Vagina (tissue), 2 donors: Measurements from ENCODE around the gene C1QA. TPM values are rescaled to one million over a fixed set of nuclear protein-coding genes. Genes with fewer than 3 reads are reported as not detected.

Experiments used
- DNase-seq, 2 donors: peaks; one replicate each; pipeline ENCODE4 v3.0.0-alpha.2; 2017; ENCODE audit errors: extremely low spot score in 2 of 2
- H3K27ac ChIP-seq: fragments of 200-600 bp; sonication (generic); one replicate; pipeline ENCODE4 v1.5.1; 2019
- H3K27me3 ChIP-seq: fragments of 200-600 bp; sonication (generic); one replicate; pipeline ENCODE4 v1.5.1; 2019
- H3K36me3 ChIP-seq, 2 donors: fragments of 200-600 bp; sonication (generic); one replicate each; pipeline ENCODE4 v1.5.1; 2017 to 2019
- H3K4me1 ChIP-seq: fragments of 200-600 bp; sonication (generic); one replicate; pipeline ENCODE4 v1.5.1; 2019
- H3K4me3 ChIP-seq, 2 donors: fragments of 200-600 bp; sonication (generic); 1 replicate in 1 of 2; 2 replicates in 1 of 2; pipeline ENCODE4 v1.5.1; 2016 to 2019
- H3K9me3 ChIP-seq: fragments of 200-600 bp; sonication (generic); one replicate; pipeline ENCODE4 v1.5.1; 2019
- CTCF ChIP-seq, 3 experiments: fragments of 450-650 bp in 2 of 3; fragments of 200-600 bp in 1 of 3; sonication (generic) in 1 of 3; IDR thresholded peaks; one replicate each; pipeline ENCODE4 v1.5.1; 2017 to 2019; ENCODE audit warnings: antibody characterized with exemption in 3 of 3, mild to moderate bottlenecking in 2 of 3, moderate library complexity in 2 of 3
- POLR2A ChIP-seq, 2 donors: fragments of 450-650 bp; IDR thresholded peaks; one replicate each; pipeline ENCODE4 v1.6.1; 2017; ENCODE audit warnings: antibody characterized with exemption in 2 of 2, mild to moderate bottlenecking in 2 of 2, moderate library complexity in 2 of 2
- POLR2AphosphoS5 ChIP-seq, 2 donors: sonication (generic); formaldehyde crosslinking; IDR thresholded peaks; one replicate each; pipeline ENCODE4 v1.9.0; 2017; ENCODE audit warnings: antibody characterized with exemption in 2 of 2, mild to moderate bottlenecking in 2 of 2, low read depth in 1 of 2; ENCODE audit not compliant: insufficient read depth in 1 of 2
- intact Hi-C: fragments of 100-400 bp; cut with DNase I; formaldehyde crosslinking; loops from one replicate; pipeline ENCODE4 v1.15.1; 2023
- total RNA-seq: library from RNA; depleted of rRNA; stranded (reverse); fragments of >200 nt; gene quantifications from one replicate; pipeline ENCODE4 v1.2.3, GENCODE V29; 2016

The C1QA gene
- total RNA-seq, 1 donor from 2014 or later = 95.8 TPM

GRCh38 chr1:22592919-22593790, 43.3 kb upstream of the C1QA start:
- no peaks in the 10 kb centered on the region for H3K27me3 ChIP-seq
- intact Hi-C loops = no loop called here

GRCh38 chr1:22594396-22594795, 42.0 kb upstream of the C1QA start:
- TF ChIP-seq CTCF (IDR thresholded peaks at IDR 0.05) = no peak
- no peak for TF ChIP-seq POLR2A (IDR thresholded peaks at IDR 0.05)
- TF ChIP-seq POLR2AphosphoS5 (IDR thresholded peaks at IDR 0.05; ENCODE audit: insufficient read depth in 1 of 2, low read depth in 1 of 2) = no peak
- intact Hi-C loops = no loop called here
- Histone ChIP-seq H3K9me3 (no peaks in the 10 kb centered on the region), H3K36me3 (no peaks in the 10 kb centered on the region), H3K4me1 (no peaks in the 10 kb centered on the region), H3K27me3 (no peaks in the 10 kb centered on the region), H3K27ac (no peak overlapping the region), H3K4me3 (no peak overlapping the region)
- DNase-seq = no peak

More at GRCh38 chr1:22592919-22593790, 43.3 kb upstream of the C1QA start:
- TF ChIP-seq POLR2A (IDR thresholded peaks at IDR 0.05) (no peak), POLR2AphosphoS5 (IDR thresholded peaks at IDR 0.05; ENCODE audit: insufficient read depth in 1 of 2, low read depth in 1 of 2) (no peak), CTCF (IDR thresholded peaks at IDR 0.05) (no peak)
- no peak overlapping the region for H3K27ac ChIP-seq
- no peak overlapping the region for H3K4me3 ChIP-seq
- DNase-seq = no peak
- no peaks in the 10 kb centered on the region for H3K36me3 ChIP-seq
- no peaks in the 10 kb centered on the region for H3K9me3 ChIP-seq
- H3K4me1 ChIP-seq = no peaks in the 10 kb centered on the region

- TF ChIP-seq POLR2AphosphoS5 (IDR thresholded peaks at IDR 0.05; ENCODE audit: insufficient read depth in 1 of 2, low read depth in 1 of 2) = no peak
- no peak for TF ChIP-seq POLR2A (IDR thresholded peaks at IDR 0.05)
- no peak for TF ChIP-seq CTCF (IDR thresholded peaks at IDR 0.05)
- Histone ChIP-seq H3K9me3 (no peaks in the 10 kb centered on the region), H3K4me1 (no peaks in the 10 kb centered on the region), H3K4me3 (no peak overlapping the region), H3K36me3 (no peaks in the 10 kb centered on the region), H3K27ac (no peak overlapping the region), H3K27me3 (no peaks in the 10 kb centered on the region)
- DNase-seq = no peak
- intact Hi-C loops = no loop called here
Observed at GRCh38 chr1:22595108-22595507, 41.3 kb upstream of the C1QA start.

GRCh38 chr1:22597301-22597965, 39.0 kb upstream of the C1QA start:
- Histone ChIP-seq H3K9me3 (no peaks in the 10 kb centered on the region), H3K27ac (no peak overlapping the region), H3K36me3 (no peaks in the 10 kb centered on the region), H3K27me3 (no peaks in the 10 kb centered on the region), H3K4me3 (no peak overlapping the region), H3K4me1 (no peaks in the 10 kb centered on the region)
- intact Hi-C loops = no loop called here
- no peak for DNase-seq
- no peak for TF ChIP-seq CTCF (IDR thresholded peaks at IDR 0.05)
- TF ChIP-seq POLR2AphosphoS5 (IDR thresholded peaks at IDR 0.05; ENCODE audit: insufficient read depth in 1 of 2, low read depth in 1 of 2) = no peak
- no peak for TF ChIP-seq POLR2A (IDR thresholded peaks at IDR 0.05)

- Histone ChIP-seq H3K4me1 (no peaks in the 10 kb centered on the region), H3K27me3 (no peaks in the 10 kb centered on the region)
- TF ChIP-seq POLR2AphosphoS5 (IDR thresholded peaks at IDR 0.05; ENCODE audit: insufficient read depth in 1 of 2, low read depth in 1 of 2) (no peak), CTCF (IDR thresholded peaks at IDR 0.05) (no peak), POLR2A (IDR thresholded peaks at IDR 0.05) (no peak)
Observed at GRCh38 chr1:22597996-22598395, 38.4 kb upstream of the C1QA start.

More at GRCh38 chr1:22597996-22598395, 38.4 kb upstream of the C1QA start:
- no peak overlapping the region for H3K4me3 ChIP-seq
- no peaks in the 10 kb centered on the region for H3K9me3 ChIP-seq
- no peak overlapping the region for H3K27ac ChIP-seq
- H3K36me3 ChIP-seq = no peaks in the 10 kb centered on the region
- intact Hi-C loops = no loop called here
- DNase-seq = no peak
